Hematopoietic multipotent progenitor cell treated with erythropoietin and hydrocortisone succinate and interleukin-3 and kit ligand, for 8 days (in vitro differentiated cells): ENCODE data around the gene PFN2.
"Not testable (repeated sequence)": the region's sequence is repeated elsewhere in the genome, so short reads cannot be mapped to it uniquely, and the experiment has no call there.

Experiments
- DNase-seq: peaks from one replicate; pipeline ENCODE4 v3.0.0-alpha.2; 2015

The PFN2 gene, protein sequence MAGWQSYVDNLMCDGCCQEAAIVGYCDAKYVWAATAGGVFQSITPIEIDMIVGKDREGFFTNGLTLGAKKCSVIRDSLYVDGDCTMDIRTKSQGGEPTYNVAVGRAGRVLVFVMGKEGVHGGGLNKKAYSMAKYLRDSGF

DNA sequence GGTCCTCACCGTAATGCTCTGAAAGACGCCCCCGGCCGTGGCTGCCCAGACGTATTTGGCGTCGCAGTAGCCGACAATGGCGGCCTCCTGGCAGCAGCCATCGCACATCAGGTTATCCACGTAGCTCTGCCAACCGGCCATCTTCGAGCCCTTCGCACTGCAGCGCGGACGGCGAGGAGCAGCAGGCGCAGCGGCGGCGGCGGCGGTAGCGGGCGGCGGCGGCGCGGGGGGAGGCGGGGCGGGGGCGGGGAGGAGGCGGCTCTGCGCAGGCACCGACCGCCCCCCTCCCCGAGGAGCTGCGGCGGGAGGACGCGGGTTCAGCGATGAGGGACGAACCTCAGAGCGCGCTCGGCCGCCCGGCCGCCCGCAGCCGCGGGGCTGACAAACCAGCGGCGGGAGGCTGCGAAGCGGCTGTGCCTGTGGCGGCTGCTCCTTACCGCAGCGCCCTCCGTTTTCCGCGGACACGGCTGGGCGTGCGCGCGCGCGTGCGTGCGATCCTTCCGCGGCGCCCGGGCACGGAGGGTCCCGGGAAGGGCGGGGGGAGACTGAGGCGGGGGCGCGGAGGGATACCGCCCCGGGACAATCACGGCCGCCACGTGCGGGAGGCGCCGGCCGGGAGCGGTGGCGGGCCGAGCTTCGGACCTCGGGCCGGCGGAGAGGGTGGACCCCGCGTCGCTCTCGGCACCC is at the start of gene PFN2:
PFN2 (minus strand) TSS at position 180 of the 687 bp plus-strand sequence; CDS start at position 141, 39 bp downstream.
- DNase-seq = no peak

DNA sequence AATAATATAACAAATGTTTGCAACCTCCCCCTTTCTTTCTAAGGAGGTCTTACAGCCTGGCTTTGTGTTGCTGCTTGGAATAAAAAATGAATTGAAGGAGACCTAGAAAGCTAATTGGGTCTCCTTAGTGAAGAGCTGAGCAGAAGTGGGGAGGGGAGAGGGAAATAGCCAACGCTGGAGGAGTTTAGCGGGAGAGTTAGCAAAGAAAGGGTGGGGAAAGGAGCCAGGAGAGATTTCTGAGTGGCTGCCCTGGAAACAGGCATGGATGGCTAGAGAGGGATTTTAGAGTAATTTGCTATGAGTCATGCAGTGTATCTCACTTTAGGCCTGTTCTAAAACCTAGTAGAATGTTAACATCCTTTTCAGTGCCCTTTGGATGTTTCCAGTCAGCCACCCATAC is 45.2 kb upstream of the PFN2 start:
- no peak for DNase-seq

DNA sequence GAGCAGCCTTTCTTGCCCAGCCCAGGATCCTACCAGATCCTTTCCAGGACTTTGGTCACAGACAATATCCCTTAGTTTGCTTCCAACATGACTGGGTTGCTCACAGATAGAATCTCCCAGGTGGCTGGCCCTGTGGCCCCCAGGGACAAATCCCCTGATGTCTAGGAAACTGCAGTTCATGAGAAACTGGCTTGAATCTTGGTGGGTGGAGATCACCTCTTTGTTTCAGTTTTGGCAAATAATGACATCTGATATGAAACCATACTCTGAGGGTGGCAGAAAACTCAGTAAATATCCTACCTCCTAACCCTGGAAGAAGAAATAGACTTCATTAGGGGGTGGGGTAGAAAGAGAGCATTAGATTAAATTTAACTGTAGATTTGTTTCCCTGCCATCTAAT is 44.1 kb upstream of the PFN2 start:
- no peak for DNase-seq

DNA sequence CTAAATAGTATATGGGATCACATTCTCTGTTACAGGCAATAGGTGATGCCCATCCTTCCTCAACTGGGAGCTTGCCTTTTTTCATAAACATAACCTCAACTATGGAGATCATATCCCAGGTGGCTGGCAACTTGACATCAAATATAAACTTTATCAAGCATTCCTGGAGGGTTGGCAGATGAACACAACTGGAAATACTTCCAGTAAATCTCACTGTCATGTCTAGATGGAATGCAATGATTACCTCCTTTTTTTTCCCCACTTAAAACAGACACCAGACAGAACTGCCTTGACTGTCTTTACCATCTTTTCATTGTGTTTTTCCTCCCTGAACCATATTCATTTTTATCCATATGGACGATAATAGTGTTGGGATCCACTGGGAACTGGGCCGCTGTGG is 43.1 kb upstream of the PFN2 start:
- no peak for DNase-seq

- DNase-seq = no peak
Measured at GRCh38 chr3:150006794-150007193, 36.1 kb upstream of the PFN2 start.

- DNase-seq = no peak
Measured at GRCh38 chr3:150005243-150006112, 34.8 kb upstream of the PFN2 start.

- no peak for DNase-seq
Measured at GRCh38 chr3:150000641-150001040, 29.9 kb upstream of the PFN2 start.

DNA sequence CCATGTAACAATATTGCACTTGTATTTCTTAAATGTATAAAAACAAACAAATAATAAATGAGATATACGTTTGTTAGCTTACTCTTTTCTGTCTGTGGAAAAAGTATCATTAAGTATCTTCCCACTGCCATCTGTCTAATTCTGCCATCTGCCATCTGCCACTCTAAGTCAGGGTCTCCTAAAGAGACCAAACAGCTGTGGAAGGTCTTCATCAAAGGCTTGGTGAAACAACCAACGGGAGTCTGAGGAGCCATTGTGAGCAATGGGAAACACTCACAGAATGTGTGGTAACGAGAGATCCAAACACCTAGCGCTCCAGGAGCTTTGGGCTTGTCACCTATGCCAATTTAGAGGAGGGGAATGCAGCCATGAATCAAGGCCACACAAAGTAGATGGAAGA is 28.7 kb upstream of the PFN2 start:
- DNase-seq = no peak

GRCh38 chr3:149998946-149999345 is 28.3 kb upstream of the PFN2 start:
- no peak for DNase-seq

DNA sequence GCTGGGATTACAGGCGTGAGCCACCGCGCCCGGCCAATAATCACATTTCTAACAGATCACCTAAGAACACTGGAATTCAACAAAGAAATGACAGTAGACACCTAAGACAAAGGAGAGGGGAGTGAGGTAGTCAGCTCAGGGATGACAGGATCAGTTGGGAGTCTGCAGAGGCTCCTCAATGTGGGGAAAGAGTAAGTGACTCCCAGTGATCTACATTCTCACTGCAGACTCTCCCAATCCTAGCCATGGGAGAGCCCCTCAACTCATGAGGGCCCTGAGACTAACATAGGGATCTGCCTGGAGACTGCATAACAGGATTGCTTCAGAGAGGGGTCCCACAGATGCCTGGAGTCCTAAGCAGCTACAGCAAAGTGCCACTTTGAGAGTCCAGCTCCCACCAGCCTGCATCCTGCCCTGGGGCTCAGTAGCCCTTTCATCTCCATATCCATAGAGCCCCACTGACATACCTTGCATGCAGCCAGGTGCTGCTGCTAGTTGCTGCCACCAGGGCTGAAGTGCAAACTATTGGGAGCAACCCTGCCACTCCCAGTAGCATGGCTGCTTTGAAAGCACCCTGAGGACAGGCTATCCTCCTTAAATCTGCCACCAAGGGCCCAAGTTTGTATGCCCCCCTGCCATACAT is 21.8 kb upstream of the PFN2 start:
- no peak for DNase-seq

DNA sequence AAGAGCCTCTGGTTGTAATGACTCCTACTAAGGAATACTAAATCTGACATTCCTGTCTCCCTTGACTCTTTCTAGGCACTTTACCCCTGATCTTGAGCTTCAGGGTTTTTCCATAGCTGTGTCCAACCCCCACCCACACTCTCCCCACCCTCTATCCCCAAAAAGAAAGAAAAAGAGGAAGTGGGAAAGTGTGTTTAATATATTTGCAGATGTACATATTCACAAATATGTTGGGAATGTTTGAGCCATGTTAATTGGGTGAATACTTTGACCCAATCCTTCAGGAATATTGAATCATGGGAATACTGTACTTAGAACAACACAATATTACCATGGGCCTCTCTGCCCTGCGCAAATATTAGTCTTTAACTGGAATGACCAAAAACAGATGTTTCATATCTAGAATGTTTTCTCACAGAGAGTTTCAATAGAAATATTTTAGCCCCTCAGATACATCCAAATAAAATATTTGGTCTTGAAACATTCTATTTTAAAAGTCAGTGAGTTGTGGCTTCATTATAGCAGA is 19.8 kb upstream of the PFN2 start:
- DNase-seq = no peak

- DNase-seq = no peak
Measured at GRCh38 chr3:149989307-149989706, 18.6 kb upstream of the PFN2 start.

DNA sequence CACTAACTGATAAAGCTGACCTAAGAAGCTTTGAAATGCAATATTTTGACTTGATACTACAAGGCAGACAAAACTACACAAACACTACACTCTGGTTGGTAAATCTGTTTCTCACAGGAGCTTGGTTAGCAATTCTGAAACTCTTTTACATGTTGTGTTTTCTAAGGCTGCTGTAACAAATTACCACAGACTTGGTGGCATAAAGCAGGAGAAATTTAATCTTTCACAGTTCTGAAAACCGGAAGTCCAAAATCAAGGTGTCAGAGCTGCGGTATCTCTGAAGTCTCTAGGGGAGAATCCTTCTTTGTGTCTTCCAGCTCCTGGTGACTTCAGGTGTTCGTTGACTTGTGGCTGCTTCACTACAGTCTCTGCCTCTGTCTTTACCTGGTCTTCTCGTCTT is 12.9 kb upstream of the PFN2 start:
- DNase-seq = no peak

- DNase-seq = not testable (repeated sequence)
Measured at GRCh38 chr3:149983053-149983452, 12.4 kb upstream of the PFN2 start.

GRCh38 chr3:149981979-149982378 is 11.3 kb upstream of the PFN2 start:
- DNase-seq = not testable (repeated sequence)

DNA sequence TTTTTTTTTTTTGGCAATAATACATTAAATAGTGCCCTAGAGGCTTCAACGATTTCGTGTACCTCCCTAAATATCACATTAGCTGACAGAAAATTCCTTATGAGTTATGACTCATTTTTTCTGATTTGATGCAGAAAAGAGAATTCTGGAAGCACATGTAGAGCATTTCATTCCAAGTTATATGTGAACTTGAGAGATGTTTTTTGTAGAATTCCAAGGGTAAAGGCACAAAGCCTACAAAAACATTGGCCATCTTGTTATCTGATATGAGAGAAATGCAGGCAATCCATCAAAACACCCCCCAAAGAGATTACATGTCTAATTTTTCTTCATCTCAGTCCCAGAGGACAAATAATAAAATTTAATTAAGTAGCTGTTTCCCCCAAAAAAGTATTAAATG is 6.7 kb upstream of the PFN2 start:
- DNase-seq = no peak

DNA sequence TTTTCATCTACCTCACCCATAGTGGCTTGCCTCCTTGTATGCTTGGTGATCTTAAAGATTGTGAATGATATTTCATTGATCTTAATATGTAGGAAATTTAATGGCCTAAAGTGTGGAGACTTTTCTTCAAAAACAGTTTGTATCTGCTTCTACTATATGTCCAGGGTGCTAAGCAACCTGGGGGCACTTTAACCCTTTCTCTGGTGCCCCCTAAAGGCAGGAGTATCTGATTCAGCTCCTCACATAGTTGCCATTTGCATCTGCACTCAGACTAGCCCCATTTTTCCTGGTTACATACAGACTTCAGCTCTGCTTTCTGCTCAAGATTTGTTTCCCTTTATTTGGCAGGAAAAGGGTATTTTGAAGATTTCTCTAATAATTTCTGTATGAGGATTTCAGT is 5.2 kb upstream of the PFN2 start:
- DNase-seq = no peak

- DNase-seq = no peak
Measured at GRCh38 chr3:149971403-149972075, 844 bp upstream of the PFN2 start.

DNA sequence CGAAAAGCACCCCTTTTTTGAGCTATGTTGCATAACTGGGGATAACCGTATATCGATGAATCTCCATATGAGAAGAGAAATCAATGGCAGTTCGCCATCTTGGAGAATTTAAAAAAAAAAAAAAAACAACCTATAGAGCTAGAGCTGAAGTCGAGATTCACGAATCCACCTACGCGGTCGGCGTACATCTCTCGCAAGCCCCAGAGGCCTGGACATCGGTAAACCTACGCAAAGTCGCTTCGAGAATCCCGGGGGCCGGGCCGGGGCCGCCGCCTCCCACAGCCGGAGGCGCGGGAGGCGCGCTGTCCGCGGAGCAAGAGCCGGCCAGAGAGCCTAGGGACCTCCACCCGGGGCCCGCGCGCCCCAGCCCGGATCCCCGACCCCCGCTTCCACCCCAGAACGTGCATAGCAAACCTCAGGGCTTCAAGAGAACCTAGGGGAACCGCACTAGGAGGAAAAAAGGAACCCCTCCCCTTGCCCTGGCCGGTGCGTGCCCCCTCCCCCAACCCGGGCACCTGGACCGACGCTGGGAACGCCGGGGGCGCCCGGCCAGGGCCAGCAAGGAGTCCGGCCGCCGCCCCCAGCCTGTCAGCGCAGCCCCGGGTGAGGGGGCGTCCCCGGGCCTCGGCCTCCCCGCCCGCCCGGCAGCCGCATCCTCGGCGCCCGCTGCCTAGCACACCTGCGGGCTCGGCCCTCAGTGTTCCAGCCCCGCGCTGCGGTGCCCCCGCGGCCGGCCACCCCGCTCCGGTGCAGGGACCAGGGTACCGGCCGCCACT is 567 bp downstream of the PFN2 start:
- peak; percentile 46 for DNase-seq

DNA sequence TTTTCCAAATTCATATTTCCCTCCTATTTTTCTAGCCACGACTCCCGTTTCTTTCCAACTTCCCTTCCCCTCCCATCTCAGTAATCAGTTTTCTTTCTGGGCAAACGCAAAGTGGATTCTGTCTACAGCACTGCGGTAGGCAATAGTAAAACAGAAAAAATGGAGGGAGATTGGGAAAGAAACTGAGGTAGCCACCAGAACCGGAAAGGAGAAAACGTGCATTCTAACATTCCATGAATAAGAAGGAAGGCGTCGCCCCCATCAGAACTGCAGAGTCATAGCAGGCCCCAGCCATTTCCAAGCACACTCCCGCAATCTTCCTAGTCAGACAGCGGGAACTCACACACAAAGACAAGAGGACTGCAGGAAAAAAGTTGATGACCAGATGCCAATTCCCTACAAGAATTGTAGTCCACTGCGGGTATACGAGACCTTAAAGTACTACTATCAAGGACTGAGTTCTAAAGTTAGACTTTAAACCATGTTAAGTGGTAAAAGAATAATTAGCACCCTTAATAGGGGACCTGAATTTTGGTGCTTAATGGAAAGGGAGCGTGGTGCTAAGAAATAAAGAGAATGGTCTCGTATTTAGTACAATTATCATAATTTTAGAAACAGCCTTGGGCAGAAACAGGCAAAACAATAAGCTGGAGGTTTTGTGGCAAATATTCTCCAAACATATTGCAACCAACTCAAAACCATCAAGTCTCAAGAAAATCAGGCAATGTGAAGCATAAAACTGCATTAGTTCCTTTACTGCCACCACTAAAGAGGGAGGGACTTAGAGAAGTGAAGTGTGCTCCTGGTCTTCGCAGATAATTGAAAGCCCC is 1.4 kb downstream of the PFN2 start:
- DNase-seq = no peak

- DNase-seq = no peak
Measured at GRCh38 chr3:149968216-149968615, 2.5 kb downstream of the PFN2 start.
